Stimulated activated CD8-positive, alpha-beta memory T cell treated with anti-CD3 and anti-CD28 coated beads, Interleukin-15, amount 100 ng/mL, for 24 hours (primary cell): ENCODE measurements around the gene TMEM187.

Experiments used
- DNase-seq: peaks from one replicate; pipeline ENCODE4 v3.0.0-alpha.2; 2020; ENCODE audit warnings: low read depth

TMEM187 gene, protein sequence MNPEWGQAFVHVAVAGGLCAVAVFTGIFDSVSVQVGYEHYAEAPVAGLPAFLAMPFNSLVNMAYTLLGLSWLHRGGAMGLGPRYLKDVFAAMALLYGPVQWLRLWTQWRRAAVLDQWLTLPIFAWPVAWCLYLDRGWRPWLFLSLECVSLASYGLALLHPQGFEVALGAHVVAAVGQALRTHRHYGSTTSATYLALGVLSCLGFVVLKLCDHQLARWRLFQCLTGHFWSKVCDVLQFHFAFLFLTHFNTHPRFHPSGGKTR

DNA sequence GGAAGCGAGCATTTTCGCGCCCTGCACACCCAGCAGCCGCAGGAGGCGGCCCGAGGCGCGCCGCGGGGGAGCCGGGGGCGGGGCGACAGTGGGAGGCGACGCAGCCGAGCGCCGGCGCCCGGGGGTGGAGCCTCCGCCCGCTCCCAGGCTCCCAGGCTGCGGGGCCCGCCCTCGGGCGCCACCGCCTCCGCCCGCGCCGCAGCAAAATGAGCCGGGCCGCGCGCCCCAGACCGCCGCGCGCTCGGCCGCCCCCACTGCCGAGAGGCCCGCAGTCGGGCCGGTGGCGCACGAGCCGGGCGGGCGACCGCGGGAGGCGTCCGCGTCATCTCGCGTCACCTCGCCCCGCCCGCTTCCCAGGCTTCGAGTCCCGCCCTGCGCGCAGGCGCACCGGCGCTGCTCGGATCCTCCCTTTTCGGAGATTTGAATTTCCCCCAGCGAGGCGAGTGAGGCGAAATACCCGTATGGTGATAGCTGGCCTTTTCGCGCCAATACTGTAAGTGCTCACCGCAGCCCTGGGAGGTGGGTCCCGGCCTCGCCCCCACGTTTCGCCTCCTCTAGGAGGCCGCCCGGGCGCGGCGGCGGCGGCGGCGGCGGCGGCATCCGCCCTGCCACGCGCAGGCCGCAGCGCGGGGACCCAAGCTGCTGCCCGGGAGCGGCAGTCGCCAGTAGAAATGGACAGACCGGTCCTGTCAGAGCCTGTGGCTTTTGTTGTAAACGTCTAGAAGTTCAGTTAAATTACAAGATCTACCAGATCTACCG lies at the start of gene TMEM187:
TSS of gene TMEM187 (plus strand) at position 387 of the 759 bp plus-strand sequence. CDS start 9,309 bp downstream, outside the sequence.
- DNase-seq = peak; percentile 55

DNA sequence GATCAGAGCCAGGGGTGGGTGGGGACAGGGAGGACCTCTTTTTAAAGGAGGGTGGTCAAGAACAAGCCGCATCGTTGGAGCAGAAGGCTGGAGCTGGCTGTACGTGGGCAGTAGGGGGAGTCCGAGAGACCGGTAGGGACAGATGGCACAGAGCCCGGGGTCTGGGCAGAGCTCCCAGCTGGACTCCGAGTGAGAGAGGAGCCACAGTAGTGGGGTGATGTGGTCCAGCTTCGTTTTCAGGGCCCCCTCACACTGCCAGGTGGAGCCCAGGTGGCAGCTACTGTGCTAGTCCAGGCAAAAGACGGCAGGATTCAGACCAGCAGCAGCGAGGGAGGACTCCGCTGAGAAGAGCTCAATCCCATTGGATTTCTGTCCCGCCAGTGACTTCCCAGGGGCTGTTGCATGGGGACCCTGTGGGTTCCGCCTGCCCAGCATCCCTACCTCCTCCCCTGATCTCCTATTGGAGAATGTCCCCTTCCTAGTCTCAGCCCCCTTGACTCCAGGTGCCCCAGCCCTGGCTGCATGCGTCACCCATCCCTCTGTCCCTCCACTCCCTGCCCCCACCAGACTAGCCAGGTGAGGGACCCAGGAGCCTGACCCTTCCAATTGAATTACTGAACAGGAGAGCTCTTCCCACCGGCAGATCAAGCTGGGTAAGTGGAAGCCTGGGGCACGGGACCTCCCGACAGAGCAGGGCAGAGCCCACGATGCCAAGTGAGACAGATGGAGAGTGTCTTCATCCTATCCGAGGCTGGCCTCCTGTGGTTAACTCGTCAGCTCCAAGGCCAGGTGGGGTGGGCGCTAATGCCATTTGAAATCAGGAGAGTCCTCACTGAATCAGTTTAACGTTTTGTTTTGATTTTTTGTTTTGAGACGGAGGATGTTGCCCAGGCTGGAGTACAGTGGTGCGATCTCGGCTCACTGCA lies 49.4 kb upstream of the TMEM187 start:
- no peak for DNase-seq

DNA sequence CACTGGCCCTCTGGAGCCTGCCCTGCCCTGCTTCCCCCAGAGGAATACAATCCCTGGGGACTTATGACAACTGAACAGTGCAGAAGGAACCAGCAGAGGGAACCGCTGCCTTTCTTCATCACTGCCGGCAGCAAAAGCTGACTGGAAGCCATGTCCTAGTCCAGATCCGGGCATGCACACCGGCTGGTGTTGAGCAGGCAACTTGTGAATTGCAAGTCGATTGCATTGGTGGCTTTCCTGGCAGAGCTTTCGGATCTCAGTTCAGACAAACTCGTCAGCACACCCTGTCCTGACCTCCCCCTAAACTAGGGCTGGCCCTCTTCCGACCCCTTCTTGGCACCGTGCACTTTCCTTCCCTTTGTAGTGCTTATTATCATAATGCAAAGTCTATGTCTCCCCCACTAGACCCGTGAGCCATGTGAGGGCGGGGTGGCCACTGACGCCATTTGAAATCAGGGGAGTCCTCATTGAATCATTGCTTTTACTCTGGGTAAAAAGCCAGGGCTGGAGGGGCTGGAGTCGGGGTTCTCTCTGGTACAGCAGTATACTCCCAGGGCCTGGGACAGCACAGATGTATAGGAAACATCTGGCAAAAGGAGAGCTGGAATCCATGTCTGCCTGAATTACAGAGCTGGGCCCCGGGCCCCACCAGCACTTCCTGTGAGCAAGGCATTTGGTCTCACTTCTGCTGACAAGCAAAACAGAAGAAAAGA lies 48.2 kb upstream of the TMEM187 start:
- DNase-seq = no peak

DNA sequence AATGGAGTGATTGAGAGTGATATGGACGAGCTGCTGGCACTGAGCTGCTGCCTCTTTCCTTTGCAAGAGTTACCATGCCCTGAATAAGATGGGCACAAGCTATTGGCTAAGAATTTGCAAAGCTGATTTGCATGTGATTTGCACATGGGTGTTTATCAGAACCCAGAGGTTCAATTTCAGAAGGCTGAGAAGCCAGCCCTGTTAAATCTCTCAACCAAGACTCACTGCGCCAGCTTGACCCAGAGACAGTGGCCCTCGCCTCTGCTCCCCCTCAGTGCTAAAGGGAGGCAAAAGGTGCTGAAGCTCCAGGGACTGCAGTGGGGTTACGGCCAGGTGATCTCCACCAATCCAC lies 47.2 kb upstream of the TMEM187 start:
- DNase-seq = no peak

DNA sequence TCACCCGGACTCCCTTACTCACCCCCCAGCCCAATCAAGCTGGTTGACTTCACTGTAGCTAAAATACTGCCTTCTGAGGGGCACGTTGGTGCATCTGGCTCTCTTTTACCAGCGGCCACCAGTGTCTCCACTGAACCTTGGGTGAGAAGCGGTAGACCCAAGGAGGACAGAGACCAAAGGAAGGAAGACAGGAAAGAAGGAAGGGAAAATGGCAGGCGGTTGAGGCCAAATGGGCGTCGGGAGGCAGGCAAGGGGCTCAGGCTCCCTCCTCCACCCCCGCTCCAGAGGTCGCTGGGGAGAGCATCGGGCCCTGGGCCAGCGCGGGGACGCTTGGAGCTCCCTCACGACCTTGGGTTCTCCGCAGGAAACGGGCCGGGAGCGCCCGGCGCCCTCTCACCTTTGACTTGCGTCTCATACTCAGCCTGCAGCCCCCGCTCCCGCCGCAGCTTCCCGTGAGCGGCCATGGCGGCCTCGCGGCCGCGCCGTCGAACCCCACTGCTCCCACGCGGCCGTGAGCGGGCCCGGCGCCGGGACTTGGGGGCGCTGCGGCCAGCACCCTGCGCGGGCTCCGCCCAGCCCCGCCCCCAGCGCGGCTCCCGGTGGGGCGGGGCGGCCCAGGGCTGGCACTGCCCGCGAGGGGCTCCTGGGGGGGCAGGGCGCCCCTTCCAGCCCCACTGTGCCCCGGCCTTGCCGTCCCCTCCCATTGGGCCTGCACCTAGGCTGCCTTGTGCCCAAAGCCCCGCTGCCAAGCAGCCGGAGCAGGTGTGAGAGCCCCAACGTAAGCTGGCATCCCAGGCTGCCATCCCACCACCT lies 46.6 kb upstream of the TMEM187 start, which contains the start of gene ARHGAP4:
TSS of gene ARHGAP4 (minus strand) at position 526 of the 813 bp plus-strand sequence. CDS start at position 464, 62 bp downstream.
- DNase-seq = no peak

DNA sequence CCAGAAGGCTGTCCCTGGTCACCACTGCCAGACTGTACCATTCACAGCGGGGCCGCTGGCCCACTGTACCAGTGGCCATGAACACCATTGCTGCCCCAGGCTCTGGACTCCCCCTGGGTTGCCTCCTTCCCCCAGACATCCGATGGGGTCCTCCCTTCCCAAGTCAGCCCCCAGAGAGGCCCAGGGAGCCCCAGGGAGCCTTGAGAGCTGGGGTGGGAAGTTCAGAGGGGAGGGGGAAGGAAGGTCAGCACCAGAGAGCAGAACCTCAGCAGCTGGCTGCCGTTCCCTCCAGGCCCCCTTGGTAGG lies 46.0 kb upstream of the TMEM187 start:
- DNase-seq = no peak

DNA sequence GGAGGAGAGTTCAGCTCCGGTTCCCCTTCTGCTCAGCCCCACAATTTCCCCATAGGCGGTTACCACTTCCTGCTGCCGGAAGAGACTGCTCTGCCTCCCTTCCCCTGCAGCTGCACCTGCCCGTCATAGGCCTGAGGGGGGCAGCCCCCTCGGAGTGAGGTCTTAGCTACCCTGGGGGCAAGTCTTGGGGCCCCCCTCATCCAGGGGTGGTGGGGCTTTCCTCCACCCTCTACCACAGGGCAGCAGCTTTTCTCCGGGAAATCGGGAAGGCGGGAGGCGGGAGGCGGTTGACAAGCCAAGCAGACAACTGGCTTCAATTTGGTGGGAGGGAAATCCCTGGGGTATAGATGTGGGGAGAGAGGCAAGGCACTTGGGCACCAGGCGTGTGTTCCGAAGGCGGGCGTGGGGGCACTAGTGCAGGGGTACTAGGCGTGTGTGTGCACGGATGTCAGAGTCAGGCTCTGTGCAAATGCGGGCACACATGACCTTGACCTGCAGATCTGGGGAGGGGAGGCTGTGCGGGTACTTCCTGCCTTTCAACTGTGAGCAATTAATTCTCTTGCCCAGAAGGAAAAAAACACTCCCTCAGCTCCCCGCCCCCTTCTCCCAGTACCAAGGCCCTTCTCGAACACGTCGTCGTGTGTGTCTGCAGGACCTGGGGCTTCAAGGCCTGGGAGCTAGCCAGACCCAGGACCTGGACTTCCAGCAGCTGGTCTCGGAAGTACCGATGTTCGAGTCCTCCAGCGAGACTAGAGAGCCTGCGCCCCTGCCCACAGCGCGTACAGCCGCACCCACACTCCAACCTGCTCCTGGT lies 45.5 kb upstream of the TMEM187 start:
- no peak for DNase-seq

DNA sequence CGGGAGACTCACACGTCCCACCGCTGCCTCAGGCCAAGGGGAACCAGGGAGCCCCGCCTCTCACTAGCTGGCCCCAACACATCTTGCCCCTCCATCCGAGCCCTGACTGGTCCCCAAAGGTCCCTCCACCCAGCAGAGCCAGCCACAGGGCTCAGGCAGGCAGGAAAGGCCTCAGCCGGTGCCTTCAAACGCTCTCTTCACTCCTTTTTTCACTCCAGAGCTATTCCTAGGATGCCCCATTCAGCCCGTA lies 45.0 kb upstream of the TMEM187 start:
- DNase-seq = no peak

DNA sequence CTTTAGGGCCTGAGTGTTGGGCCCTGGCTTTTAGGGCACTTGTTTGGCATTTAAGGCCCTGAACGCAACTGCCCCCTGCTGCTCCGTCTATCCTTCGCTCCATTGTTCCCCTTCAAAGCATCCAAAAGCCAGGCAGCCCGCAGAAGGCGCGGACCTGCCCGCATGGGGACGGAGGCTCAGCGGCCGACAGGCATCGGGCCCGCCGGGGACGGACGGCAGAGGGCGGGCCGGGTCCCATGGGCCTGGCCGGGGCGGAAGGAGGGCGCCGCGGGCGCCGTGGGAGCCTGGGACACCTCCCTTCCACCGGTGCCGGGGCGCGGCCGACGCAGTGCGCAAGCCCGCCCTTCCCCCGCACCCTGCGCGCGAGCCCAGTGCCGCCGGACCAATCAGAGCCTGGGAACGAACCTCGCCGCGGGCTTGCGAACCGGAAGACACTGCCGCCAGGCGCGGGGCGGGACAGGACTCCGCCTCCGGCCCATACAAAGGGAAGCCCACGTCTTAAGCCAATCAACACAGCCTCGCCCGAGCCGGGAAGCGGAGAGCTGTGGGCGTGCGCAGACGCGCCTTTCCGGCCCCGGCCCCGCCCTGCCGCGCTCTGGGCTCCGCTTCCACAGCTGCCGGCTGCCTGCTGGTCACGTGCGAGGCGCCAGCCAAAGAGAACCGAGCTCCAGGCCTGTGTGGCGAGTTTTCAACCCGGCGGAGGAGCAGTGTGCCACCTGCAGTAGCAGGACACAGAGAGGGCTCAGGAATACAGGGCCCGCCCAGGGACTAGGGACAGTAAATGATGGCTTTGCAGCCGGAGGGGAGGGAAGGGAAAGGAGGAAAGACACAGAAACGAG lies 44.4 kb upstream of the TMEM187 start:
- peak; percentile 69 for DNase-seq

DNA sequence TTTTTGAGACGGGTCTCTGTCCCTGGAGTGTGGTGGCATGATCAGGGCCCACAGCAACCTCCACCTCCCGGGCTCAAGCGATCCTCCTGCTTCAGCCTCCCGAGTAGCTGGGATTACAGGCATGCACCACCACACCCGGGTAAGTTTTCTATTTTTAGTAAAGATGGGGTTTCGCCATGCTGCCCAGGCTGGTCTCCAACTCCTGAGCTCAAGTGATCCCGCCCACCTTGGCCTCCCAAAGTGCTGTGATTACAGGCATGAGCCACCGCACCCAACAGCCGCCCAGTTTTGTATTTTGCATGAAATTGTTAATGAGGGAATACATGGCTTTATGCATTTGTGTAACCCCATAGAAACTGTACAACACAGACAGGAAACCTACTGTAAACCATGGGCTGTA lies 43.7 kb upstream of the TMEM187 start:
- DNase-seq = no peak

DNA sequence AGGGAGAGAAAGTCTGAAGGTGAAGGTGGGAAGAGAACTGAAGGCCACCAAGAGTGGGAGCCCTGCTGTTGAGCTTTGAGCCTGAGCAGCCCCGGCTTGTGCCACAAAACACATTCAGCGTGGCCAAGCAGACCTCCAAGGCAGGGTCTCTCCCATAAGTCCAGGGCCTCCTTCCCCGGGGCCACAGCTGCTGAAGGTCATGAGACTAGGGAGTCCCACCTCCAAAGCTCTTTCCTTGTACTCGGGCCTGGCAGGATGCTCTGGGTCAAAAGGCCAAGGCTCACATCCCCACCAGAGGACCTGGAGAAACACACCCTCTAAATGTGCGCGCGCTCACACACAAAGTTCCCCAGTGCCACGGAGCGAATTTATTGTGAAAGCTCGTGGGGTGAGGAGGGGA lies 43.0 kb upstream of the TMEM187 start:
- no peak for DNase-seq

DNA sequence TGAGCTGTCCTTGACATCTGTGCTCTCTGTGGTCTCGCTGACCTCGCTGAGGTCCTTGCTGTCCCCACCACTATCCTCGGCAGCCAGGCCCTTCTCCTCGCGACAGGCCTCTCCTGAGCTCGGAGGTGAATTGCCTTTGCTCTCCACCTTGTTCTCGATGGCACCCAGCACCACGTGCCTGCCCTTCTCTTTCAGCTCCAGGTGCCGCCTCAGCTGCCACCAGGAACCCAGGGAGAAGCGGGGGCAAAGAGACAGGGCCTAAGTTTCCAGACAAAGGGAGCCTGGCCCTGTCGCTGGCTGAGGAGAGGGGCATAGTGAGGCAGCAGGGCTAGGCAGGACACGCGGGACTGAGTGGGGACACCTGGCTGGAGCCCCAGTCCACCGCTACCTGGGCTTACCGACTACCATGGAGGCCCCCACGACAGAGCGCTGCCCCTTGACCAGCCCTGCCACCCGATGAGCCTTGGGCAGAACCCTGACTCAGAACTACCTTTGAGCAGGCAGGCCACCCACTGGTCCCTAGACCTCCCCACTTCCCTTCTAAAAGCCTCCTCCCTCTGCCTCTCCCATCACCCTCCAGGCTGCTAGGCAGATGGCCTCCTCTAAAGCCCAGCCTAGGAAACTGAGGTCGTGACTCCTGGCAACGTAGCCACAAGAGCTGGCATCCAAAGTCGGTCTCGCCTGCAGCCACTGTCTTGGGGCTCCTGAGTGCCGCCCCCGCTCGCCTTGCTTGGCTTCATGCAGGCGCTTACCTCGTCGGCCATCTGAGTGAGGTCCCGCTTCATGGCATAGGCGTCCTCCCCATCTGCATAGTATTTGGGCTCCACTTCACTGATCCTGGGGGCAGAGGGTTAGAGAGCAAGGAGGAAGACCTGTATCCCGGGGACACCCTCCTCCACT lies 42.3 kb upstream of the TMEM187 start:
- DNase-seq = no peak

DNA sequence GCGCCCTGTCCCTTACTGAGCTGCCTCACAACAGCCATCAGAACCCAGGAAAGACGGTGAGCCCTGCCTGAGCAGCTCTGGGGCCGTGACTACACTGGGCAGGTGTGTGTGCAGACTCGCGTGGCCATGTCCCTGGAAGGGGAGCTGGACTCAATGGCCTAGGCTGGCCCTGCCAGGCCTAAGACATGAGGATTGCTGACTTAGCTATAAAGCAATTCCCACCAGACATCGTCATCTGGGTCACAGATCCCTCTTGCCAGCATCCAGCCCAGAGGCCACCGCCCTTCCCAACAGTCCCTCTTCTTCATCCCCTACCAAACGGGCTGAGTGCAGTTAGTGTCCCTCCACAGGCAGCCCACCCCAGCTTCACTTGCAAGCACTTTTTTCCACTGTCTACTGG lies 41.4 kb upstream of the TMEM187 start:
- no peak for DNase-seq

DNA sequence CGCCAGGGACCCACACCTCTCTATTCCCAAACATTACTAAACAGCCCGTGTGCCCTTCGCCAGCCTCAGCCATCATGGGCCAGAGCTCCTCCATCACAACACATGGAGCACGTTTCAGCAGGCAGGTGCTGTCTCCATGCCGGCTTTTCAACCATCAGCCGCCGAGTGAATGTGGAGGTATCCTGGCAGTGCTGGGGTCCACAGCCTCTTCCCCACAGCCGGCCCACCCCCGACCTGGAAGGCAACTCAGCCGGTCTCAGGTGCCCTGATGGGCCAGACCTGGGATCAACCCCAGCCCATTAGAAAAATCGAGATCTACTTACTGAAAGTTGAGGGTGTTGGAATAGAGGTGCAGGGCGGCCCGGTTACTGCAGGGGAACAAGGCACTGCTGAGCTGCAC lies 40.8 kb upstream of the TMEM187 start:
- no peak for DNase-seq

DNA sequence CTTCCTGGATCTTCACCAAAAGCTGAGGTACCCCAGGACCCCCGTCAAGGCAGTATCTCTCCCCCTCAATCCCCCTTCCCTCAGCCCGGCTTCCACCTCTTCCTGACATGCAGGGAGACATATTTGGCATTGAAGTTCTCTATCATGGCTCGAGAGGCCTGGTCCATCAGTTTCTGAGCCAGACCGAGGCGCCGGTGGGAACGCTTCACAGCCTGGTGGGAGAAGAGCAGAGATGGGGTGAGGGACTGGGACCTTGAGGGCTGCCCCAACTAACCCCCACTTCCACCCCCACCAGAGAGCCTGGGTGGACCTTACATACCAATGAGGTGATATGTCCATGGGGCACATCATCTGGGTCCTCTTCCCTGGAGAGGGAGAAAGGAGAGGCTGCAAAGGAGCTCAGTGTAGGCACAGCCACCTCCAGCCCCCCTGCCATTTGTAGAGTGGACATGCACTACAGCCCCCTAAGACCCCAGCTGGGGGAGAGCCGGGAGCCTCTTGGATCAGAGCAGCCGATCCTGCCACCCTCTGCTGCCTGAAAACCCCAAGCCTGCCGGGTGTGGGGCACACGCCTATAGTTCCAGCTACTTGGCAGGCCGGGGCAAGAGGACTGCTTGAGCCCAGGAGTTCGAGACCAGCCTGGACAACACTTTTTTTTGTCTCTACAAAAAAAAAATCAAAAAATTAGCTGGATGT lies 40.2 kb upstream of the TMEM187 start:
- no peak for DNase-seq

DNA sequence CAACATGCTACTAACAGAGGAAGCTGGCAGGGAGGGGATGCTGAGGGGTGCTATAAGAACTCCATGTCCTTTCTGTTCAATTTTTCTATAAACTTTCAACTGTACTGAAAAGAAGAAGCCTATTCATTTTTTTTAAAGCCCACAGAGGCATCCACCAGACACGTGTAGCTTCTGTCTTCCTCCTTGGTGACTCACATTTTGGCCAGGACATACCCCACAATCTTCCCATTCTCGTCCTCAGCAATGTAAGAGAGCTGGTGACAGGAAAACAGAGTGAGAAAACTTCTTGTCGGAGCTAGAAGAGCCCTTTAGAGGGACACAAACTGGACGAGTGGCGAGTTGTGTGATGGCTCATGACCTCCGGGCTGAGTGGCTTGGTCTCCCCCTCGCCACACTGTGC lies 38.8 kb upstream of the TMEM187 start:
- no peak for DNase-seq

DNA sequence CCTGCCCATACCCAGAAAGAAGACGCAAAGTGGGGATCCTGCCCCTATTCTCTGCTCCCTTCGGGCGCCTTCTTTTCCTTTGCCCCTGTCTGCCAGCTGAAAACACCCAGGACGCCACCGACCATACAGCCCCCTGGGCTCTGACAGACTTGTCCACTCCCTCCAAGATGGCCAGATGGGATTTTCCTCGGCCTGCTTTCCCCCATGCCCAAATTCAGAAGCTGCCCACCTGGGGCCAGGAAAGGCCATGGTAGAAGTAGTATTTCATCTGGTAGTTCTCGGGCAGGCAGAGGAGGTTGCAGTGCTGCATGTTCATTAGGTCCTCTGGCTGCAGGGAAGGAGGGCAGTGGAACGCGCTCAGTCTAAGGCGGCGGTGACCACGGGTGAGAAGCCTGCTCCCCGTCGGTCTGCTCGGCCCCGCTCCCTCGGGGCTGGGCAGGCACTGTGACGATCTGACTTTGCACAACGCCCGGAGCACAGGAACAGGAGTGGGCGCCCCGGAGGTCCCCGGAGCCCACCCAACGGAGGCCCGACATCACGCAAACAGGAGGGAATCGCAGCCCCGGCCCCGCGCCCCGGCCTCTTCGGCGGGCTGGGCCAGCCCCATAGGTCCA lies 38.3 kb upstream of the TMEM187 start:
- DNase-seq = no peak
